Parathyroid adenoma (tissue), 2 donors: ENCODE results near the gene B3GALT5.

ENCODE experiments used
- H2AFZ ChIP-seq: fragments of 300-600 bp; sonication (generic); one replicate; pipeline ENCODE4 v1.7.0; 2017; ENCODE audit warnings: antibody characterized with exemption, mild to moderate bottlenecking
- H3K27ac ChIP-seq: fragments of 300-600 bp; sonication (generic); one replicate; pipeline ENCODE4 v1.7.0; 2017
- H3K27me3 ChIP-seq: fragments of 300-600 bp; sonication (generic); one replicate; pipeline ENCODE4 v1.7.0; 2017; ENCODE audit warnings: low read length; ENCODE audit not compliant: control insufficient read depth, insufficient read depth
- H3K36me3 ChIP-seq: fragments of 300-600 bp; sonication (generic); one replicate; pipeline ENCODE4 v1.7.0; 2017; ENCODE audit warnings: low read length; ENCODE audit not compliant: control insufficient read depth, insufficient read depth
- H3K4me1 ChIP-seq: fragments of 300-600 bp; sonication (generic); one replicate; pipeline ENCODE4 v1.7.0; 2017; ENCODE audit warnings: control low read depth
- H3K4me2 ChIP-seq: fragments of 300-600 bp; sonication (generic); one replicate; pipeline ENCODE4 v1.7.0; 2017; ENCODE audit warnings: low read length
- H3K4me3 ChIP-seq: fragments of 300-600 bp; sonication (generic); one replicate; pipeline ENCODE4 v1.7.0; 2017; ENCODE audit warnings: low read depth, low read length
- H3K79me2 ChIP-seq: fragments of 300-600 bp; sonication (generic); one replicate; pipeline ENCODE4 v1.7.0; 2017; ENCODE audit warnings: control low read depth
- H3K9ac ChIP-seq: fragments of 300-600 bp; sonication (generic); one replicate; pipeline ENCODE4 v1.7.0; 2017; ENCODE audit warnings: mild to moderate bottlenecking
- H3K9me3 ChIP-seq: fragments of 300-600 bp; sonication (generic); one replicate; pipeline ENCODE4 v1.7.0; 2017; ENCODE audit warnings: low read length; ENCODE audit not compliant: control insufficient read depth
- CTCF ChIP-seq: fragments of 300-600 bp; sonication (generic); IDR thresholded peaks from one replicate; pipeline ENCODE4 v1.7.0; 2017; ENCODE audit warnings: antibody characterized with exemption, mild to moderate bottlenecking
- donor health status: primary hyperparathyroidism.

B3GALT5 gene

GRCh38 chr21:39690454-39690853 is 77.7 kb downstream of the B3GALT5 start:
- no peaks in the 10 kb centered on the region for H3K4me1 ChIP-seq
- no peak overlapping the region for H2AFZ ChIP-seq
- H3K79me2 ChIP-seq, result no peaks in the 10 kb centered on the region
- H3K4me2 ChIP-seq, result no peak overlapping the region
- no peaks in the 10 kb centered on the region for H3K36me3 ChIP-seq
- no peak overlapping the region for H3K9ac ChIP-seq
- H3K4me3 ChIP-seq, result no peak overlapping the region
- no peaks in the 10 kb centered on the region for H3K27me3 ChIP-seq
- no peak overlapping the region for H3K27ac ChIP-seq
- no peaks in the 10 kb centered on the region for H3K9me3 ChIP-seq
- no peak for TF ChIP-seq CTCF

GRCh38 chr21:39694750-39695149 is 82.0 kb downstream of the B3GALT5 start:
- no peaks in the 10 kb centered on the region for H3K79me2 ChIP-seq
- H3K4me1 ChIP-seq, result no peaks in the 10 kb centered on the region
- no peaks in the 10 kb centered on the region for H3K27me3 ChIP-seq

GRCh38 chr21:39696196-39696595 is 83.5 kb downstream of the B3GALT5 start:
- Histone ChIP-seq H3K9me3 (no peaks in the 10 kb centered on the region), H3K4me3 (no peak overlapping the region), H3K4me1 (no peaks in the 10 kb centered on the region), H3K79me2 (no peaks in the 10 kb centered on the region), H2AFZ (no peak overlapping the region), H3K36me3 (no peaks in the 10 kb centered on the region), H3K4me2 (no peak overlapping the region), H3K9ac (no peak overlapping the region), H3K27ac (no peak overlapping the region), H3K27me3 (no peaks in the 10 kb centered on the region)
- TF ChIP-seq CTCF, result no peak

More at GRCh38 chr21:39694750-39695149, 82.0 kb downstream of the B3GALT5 start:
- Histone ChIP-seq H2AFZ (no peak overlapping the region), H3K4me2 (no peak overlapping the region), H3K9me3 (no peaks in the 10 kb centered on the region), H3K4me3 (no peak overlapping the region), H3K36me3 (no peaks in the 10 kb centered on the region), H3K9ac (no peak overlapping the region), H3K27ac (no peak overlapping the region)
- TF ChIP-seq CTCF, result no peak

- Histone ChIP-seq H3K9me3 (no peaks in the 10 kb centered on the region), H3K36me3 (no peaks in the 10 kb centered on the region), H3K4me3 (no peak overlapping the region), H3K4me2 (no peak overlapping the region), H3K27ac (no peak overlapping the region), H3K9ac (no peak overlapping the region), H2AFZ (no peak overlapping the region), H3K79me2 (no peaks in the 10 kb centered on the region), H3K27me3 (no peaks in the 10 kb centered on the region), H3K4me1 (no peaks in the 10 kb centered on the region)
- no peak for TF ChIP-seq CTCF
Observed at GRCh38 chr21:39696618-39697017, 83.9 kb downstream of the B3GALT5 start.

- Histone ChIP-seq H3K36me3 (no peaks in the 10 kb centered on the region), H3K79me2 (no peaks in the 10 kb centered on the region), H3K9ac (no peak overlapping the region), H3K4me1 (no peaks in the 10 kb centered on the region), H3K9me3 (no peaks in the 10 kb centered on the region), H2AFZ (no peak overlapping the region), H3K27me3 (no peaks in the 10 kb centered on the region), H3K4me2 (no peak overlapping the region), H3K4me3 (no peak overlapping the region), H3K27ac (no peak overlapping the region)
- TF ChIP-seq CTCF, result no peak
Observed at GRCh38 chr21:39700318-39700717, 87.6 kb downstream of the B3GALT5 start.
